Fibroblast of the aortic adventitia (primary cell): ENCODE measurements around the gene LASP1NB.
A peak's percentile ranks its signal among the peaks of the same experiment; 100 is the strongest.

ENCODE experiments used
- DNase-seq: peaks from one replicate; pipeline ENCODE4 v3.0.0-alpha.2; 2010; ENCODE audit warnings: low read depth
- H3K4me3 ChIP-seq: 2 replicates; pipeline ENCODE4 v1.5.1; 2011; ENCODE audit warnings: low read depth, mild to moderate bottlenecking, control low read depth, low read length, moderate library complexity
- TF ChIP-seq, protein P1 (sequence below): IDR thresholded peaks from 2 replicates; pipeline ENCODE4 v1.5.1; 2011; ENCODE audit warnings: mild to moderate bottlenecking, low read length, control low read depth, inconsistent platforms; ENCODE audit not compliant: insufficient read depth

The LASP1NB gene

DNA sequence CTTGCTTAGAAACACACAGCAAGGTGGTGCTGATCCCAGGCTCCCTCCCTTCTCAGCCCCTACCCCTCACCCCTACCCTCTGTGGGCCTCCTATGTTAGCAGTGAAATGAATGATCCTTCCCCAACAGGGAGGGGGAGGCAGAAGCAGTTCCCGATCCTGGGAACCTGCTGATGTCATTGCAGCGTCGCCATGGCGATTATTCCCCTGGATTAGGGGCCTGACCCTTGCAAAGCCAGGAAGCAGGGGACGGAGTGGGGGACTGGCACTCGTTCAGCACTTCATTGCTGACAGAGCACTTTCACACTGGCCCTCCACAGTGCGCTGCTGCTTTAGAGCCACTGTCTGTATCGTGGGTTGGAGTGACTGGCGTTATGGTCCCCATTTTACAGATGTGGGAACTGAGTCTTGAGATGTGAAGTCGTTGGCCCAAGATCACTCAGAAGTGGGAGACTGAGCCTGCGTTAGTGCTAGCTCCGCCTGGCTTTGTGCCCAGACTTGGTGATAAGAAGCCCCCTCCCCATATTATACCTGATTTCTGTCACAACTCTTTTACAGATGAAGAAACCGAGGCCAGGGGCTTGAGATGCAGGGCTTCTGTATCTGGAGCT, 29.0 kb upstream of the LASP1NB start:
- H3K4me3 ChIP-seq = no peak overlapping the region
- TF ChIP-seq, protein P1, sequence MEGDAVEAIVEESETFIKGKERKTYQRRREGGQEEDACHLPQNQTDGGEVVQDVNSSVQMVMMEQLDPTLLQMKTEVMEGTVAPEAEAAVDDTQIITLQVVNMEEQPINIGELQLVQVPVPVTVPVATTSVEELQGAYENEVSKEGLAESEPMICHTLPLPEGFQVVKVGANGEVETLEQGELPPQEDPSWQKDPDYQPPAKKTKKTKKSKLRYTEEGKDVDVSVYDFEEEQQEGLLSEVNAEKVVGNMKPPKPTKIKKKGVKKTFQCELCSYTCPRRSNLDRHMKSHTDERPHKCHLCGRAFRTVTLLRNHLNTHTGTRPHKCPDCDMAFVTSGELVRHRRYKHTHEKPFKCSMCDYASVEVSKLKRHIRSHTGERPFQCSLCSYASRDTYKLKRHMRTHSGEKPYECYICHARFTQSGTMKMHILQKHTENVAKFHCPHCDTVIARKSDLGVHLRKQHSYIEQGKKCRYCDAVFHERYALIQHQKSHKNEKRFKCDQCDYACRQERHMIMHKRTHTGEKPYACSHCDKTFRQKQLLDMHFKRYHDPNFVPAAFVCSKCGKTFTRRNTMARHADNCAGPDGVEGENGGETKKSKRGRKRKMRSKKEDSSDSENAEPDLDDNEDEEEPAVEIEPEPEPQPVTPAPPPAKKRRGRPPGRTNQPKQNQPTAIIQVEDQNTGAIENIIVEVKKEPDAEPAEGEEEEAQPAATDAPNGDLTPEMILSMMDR = no peak
- DNase-seq = no peak

DNA sequence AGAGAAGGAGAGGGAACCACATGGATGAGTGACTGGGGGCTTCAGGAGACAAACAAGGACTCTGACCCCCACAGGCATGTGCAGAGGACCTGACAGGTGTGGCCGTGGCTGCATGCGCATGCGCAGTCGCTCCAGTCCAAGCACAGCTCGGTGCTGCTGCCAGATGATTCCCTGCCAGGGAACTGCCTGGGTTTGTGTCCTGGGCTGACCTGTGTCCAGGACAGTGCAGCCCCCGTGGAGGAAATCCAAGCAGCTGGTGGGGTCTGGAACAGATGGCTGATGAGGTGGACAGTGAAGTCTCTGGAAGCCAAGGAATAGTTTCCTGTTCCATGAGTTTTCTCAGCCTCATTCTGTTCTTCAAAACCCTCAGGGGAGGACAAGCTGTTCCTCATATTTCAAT, 28.2 kb upstream of the LASP1NB start:
- DNase-seq = peak; percentile 35
- no peak overlapping the region for H3K4me3 ChIP-seq
- TF ChIP-seq, protein P1 = no peak

DNA sequence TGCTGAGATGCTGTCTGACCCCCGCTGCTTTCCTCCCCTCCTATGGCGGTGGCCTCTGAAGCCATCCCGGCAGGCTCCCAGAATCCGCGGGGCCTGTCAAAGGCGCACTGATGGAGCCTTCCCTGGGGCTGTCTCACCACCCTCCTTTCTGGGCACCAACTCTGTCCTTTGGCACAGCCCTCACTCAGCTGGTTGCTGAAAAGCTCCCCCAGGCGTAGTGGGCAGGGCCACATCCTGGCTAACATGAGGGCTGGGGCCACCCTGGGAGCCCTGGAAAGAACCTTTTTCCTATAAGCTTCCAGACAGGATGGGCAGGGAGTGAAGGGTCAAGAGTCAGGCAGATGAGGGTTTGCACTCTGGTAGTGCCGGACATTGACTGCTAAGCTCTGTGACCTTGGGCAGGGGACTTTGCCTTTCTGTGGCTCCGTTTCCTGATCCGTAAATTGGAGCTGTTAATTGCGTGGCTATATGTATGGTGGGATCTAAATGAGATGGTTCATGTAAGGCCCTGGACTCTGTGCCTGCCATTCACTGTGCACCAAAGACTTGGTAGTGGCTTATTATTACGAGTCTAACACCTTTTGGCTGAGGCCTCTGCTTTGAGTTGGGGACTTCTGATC, 27.6 kb upstream of the LASP1NB start:
- TF ChIP-seq, protein P1 = no peak
- DNase-seq = no peak
- H3K4me3 ChIP-seq = no peak overlapping the region

DNA sequence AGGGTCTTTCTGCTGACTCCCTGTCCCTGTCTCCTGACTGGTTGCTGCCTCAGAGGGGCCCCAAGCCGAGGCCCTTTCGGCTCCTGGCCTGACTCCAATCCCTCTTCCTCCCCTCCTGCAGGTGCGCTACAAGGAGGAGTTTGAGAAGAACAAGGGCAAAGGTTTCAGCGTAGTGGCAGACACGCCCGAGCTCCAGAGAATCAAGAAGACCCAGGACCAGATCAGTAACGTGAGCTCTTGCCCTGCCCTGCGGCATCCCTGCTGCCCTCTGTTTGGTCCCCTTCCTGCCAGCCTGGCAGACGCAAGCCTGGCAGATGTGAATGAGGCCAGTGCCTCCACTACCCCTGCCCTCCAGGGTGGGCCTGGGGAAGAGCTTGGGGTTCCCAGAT, 27.1 kb upstream of the LASP1NB start:
- no peak overlapping the region for H3K4me3 ChIP-seq
- no peak for DNase-seq

DNA sequence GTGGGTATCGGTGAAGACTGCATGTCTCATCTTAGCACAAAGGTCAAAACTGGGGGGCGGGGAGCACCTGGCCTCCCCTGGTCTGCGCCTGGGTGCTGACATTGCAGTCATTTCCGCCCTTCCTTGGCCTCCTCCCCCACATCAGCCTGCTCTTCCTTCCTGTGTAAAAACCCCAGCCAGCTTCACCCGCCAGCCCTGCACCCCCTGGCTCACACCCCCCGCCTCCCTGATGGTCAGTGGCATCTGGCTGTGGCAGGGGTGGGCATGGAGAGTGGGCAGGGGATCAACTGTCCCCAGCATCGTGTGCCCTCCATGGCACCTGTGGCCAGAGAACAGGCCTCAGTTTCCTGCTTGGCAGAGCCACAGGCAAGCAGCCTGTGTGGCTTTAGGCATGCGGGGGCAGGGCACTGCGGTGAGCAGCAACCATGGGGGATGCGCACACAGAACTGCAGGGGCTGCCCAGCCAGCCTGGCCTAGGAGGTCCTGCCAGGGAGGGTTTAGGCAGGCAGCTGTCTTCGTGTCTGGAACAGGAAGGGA, 26.5 kb upstream of the LASP1NB start:
- no peak for DNase-seq
- H3K4me3 ChIP-seq = no peak overlapping the region
- TF ChIP-seq, protein P1 = no peak

More for the DNA sequence above, 27.1 kb upstream of the LASP1NB start:
- TF ChIP-seq, protein P1 = no peak

DNA sequence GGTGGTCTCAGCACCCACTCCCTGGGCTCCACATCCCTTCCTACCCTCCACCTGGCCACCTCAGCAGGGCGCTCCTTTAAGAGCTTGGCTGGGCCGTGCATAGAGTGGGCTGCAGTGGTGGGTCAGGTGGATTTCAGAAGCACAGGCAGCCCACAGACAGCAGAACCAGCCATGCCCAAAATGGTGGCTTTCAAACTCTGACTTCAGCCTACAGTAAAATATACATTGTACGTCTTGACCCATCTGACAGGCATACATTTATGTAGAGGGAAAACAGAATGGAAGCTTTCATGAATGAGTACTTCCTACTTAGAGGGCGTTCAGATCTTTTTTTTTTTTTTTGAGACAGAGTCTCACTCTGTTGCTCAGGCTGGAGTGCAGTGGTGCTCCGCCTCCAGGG, 26.0 kb upstream of the LASP1NB start:
- DNase-seq = no peak
- no peak overlapping the region for H3K4me3 ChIP-seq
- TF ChIP-seq, protein P1 = no peak
